GM19324 (cell line): ENCODE measurements around the gene MYL6B.
"Not testable (repeated sequence)": the region's sequence is repeated elsewhere in the genome, so short reads cannot be mapped to it uniquely, and the experiment has no call there.

Experiments used
- ATAC-seq: cut with Tn5 transposase; IDR thresholded peaks from one replicate; pipeline ENCODE4 v1.9.1; 2021; ENCODE audit warnings: mild to moderate bottlenecking, moderate library complexity; ENCODE audit not compliant: unreplicated experiment, low FRiP score

Gene MYL6B

DNA sequence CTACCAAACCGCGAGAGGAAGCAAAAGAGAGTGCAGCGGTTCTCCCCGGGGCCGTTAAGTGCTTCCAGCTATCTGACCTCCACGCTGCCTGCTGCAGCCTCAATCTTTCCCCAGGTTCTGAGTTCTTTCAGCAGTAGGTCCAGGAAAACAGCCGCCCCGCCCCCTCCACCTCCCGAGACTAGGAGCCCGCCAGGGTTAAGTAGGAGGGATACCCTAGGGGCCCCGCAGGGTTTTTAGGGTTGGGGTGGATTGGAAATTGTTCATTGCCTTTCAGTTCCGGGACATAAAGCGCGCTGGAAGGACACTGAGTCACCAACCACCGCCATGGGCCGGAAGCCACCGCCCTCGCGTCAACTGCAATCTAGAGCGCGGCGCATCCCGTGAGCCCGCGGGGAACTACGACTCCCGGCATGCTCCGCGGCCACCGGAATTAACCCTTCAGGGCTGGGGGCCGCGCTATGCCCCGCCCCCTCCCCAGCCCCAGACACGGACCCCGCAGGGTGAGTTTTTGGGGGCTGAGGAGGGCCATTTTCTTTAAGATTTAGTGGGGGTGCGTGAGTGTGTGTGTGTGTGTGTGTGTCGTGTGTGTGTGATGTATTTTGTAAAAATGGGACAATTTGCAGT is at the start of gene MYL6B:
TSS of gene MYL6B (plus strand) at position 456 of the 624 bp plus-strand sequence. CDS start 1,332 bp downstream, outside the sequence.
- ATAC-seq = peak; percentile 89

DNA sequence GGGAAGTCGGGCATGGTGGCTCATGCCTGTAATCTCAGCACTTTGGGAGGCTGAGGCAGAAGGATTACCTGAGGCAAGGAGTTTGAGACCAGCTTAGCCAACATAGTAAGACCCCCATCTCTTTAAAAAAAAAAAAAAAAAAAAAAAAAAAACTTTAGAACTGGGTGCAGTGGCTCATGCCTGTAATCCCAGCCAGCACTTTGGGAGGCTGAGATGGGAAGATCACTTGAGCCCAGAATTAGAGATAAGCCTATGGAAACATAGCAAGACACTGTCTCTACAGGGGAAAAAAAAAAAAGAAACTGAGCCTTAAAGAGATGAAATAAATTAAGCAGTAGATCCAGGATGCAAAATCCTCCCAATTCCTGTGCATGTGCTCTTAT is 49.7 kb upstream of the MYL6B start:
- no peak for ATAC-seq

DNA sequence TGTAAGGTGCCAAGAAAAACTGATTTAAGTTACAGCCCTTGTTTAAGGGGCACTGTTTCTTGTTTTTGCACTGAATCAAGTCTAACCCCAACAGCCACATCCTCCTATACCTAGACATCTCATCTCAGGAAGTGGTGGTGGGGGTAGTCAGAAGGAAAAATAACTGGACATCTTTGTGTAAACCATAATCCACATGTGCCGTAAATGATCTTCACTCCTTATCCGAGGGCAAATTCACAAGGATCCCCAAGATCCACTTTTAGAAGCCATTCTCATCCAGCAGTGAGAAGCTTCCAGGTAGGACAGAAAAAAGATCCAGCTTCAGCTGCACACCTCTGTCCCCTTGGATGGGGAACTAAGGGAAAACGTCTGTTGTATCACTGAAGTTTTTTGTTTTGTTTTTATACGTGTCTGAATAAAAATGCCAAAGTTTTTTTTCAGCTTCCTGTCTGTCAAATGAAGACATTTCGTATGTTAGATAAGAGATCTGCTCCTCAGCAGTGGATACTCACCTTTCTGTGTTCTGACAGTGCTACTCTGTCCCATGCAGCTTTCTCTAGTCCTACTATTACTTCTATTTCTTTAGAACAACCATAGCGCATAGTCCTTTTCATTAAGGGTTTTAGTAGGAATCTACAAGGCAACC is 49.2 kb upstream of the MYL6B start:
- ATAC-seq = no peak

DNA sequence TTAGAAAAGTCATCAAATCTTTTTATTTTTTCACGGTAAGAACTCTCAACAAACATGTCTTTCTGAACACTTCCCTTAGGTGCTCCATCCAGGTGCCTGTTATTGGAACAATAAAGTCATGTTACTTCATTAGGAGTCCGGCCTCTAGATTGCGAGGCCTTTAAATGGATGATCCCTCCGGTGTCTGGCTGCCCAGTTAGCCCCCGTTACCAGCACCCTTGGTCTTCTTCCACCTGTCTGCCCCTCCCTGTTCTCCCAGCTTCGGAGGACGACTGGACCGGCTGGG is 48.6 kb upstream of the MYL6B start:
- no peak for ATAC-seq

DNA sequence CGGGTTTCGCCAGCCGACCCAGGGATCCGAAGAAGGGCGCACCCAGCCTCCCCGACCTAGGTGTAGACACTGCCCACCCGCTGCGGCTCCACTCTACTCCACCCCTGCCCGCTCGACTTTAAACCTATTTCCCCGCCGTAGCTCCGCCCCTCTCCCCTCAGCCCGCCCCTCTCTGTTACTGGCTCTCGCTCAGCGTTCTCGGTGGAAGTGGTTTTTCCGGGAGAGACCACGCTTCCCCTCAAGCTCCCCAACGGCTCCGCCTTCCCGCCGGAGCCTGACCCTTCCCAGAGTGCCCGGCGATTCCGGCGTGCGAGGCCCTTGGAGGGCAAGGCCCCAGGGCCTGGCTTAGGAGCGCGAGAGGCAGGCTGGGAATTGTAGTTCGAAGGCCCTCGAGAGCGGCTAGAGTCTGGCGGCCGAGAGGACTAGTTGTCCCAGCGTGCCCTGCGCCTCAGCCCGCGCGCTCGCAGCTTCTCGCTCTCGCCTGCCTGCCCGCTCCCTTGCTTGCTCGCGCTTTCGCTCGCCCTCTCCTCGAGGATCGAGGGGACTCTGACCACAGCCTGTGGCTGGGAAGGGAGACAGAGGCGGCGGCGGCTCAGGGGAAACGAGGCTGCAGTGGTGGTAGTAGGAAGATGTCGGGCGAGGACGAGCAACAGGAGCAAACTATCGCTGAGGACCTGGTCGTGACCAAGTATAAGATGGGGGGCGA is 48.1 kb upstream of the MYL6B start, which contains the start of gene PA2G4:
TSS of gene PA2G4 (plus strand) at position 451 of the 706 bp plus-strand sequence. CDS start at position 630, 179 bp downstream.
- peak; percentile 94 for ATAC-seq

DNA sequence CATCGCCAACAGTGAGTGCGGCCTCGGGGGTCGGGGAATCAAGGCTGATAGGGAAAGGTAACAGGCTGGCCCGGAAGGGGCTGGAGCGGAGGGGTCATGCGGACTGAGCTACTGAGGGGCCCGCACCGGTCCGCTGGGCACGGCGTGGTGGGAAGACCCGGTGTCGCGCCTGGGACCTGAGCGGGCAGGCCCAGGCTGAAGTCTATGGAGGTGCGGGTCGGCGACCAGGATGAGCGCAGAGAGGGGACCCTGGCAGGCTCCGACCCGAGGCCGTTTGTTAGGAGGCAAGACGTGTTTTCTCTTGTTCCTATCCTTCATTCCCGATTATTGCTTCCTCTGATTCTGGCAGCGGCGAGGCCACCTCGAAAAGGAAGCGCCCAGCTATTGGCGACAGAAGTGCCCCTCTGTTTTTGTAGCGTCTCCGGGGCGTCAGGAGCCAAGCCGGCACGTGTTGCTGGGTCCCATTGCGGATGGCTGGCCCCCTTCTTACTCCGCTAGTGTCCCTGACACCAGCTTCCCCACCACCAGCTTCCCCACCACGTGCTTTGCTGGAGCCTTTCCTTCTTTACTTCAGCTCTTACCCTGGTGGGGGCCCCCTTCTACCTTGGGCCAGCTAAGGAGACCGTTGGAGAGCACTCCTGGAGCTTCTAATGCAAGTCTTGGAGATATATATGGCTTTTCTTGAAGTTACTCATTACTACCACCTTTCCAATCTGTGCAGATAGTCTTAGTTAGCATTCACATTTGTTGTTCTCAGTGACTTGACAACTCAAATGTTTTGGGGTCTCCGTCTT is 47.4 kb upstream of the MYL6B start:
- ATAC-seq = peak; percentile 14

DNA sequence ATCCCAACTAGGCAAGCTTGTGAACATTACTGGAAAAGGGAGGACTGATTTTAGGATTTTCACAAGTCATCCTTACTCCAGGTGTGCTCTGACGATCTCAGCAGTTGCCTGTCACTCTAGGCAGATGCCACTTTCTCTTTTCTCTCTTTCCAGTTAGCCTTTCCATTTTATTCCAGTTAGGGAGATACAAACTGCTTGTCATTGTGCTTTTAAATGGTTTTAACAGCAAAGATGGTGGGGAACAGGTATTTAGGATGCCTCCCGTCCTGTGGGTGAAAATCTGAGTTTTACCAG is 46.8 kb upstream of the MYL6B start:
- no peak for ATAC-seq

DNA sequence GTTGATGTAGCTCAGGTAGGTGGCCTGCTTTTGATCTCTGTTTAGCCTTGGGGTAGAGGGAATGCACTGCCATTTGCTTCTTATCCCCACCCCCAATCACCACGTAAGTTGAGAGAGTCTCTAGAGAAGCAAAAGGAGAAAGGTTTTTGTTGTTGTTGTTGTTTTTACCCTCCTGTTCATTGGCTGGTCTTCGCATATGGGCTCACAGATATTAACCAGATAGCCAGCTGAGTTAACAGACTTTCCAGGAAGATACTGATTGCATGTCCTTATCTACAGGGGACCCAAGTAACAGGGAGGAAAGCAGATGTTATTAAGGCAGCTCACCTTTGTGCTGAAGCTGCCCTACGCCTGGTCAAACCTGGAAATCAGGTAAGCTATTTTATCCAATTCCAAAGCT is 45.1 kb upstream of the MYL6B start:
- no peak for ATAC-seq

DNA sequence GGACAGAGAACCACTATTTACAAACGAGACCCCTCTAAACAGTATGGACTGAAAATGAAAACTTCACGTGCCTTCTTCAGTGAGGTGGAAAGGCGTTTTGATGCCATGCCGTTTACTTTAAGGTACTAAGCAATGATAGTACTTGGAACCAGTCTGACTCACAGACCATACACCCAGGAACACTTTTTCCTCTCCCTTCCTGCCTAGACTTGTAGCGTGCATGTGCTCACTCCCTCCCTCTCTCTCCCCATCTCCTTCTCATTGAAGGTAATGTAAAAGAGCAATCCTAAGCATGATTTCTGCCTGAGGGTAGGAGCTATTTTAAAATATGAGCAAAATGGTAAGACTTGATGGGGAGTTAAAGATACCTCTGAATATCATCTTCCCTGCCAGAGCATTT is 41.8 kb upstream of the MYL6B start:
- ATAC-seq = no peak

DNA sequence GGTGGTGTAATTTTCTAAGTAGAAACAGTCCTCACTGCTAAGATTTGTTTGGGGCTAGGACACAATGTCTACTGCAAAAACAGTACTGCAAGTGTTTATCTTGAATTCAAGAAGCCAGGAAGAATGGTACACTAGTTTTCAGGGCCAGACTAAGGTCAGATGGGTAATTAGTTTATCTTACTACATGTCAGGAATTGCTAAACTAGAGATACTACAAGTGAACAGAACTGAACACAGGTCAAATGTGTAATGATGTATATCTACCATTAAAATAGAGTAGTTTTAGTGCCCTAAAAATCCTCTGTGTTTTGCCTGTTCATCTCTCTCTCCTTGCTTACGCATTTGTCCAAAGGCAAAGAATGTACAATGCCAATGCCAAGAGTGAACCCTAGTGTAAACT is 38.3 kb upstream of the MYL6B start:
- no peak for ATAC-seq

DNA sequence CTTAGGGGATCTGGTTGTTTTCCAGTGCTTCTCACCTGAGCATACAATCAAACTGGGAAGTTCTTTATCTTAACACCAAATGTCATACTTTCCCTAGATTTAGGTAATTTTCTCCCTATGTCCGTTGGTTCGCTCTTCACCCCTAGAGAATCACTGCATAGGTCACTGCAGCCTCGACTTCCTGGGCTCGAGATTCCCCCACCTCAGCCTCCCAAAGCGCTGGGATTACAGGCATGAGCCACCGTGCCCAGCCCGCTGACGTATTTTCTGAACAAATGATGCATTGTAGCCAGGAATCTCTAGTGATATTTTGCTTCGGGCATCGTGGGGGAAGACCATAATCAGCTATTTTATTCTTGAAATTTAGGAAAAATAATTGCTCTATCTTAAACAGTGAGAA is 37.1 kb upstream of the MYL6B start:
- no peak for ATAC-seq

DNA sequence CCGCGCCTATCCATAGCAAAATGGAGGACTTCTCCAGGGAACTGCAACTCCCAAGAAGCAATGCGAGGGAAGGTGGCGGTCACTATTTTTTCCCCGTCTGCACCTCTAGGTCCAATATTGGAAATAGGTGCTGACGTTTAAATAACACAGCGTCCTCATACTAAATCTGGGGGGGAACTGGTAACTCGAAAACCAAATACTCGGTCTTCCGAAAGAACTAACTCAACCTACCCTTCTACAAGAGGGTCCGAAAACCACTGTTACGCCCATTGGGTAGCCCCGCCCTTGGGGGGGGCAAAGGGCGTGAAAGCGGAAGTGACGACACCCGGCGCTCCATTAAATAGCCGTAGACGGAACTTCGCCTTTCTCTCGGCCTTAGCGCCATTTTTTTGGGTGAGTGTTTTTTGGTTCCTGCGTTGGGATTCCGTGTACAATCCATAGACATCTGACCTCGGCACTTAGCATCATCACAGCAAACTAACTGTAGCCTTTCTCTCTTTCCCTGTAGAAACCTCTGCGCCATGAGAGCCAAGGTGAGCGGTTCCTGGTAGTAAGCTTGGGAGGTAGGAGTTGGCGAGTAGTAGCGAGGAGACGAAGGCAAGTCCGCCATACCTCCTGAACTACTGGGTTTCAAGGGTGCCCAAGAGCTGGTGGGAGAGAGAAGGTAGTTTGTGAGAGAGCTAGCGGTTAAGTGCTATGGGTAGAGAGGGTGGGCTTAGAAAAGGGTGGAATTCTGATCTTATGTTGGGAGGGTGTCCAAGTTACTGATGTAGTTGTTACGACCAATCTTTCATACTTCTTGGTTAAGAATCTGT is 35.9 kb upstream of the MYL6B start, which contains the start of gene RPL41:
TSS of gene RPL41 (plus strand) at position 367 of the 815 bp plus-strand sequence.
- peak; percentile 46 for ATAC-seq

DNA sequence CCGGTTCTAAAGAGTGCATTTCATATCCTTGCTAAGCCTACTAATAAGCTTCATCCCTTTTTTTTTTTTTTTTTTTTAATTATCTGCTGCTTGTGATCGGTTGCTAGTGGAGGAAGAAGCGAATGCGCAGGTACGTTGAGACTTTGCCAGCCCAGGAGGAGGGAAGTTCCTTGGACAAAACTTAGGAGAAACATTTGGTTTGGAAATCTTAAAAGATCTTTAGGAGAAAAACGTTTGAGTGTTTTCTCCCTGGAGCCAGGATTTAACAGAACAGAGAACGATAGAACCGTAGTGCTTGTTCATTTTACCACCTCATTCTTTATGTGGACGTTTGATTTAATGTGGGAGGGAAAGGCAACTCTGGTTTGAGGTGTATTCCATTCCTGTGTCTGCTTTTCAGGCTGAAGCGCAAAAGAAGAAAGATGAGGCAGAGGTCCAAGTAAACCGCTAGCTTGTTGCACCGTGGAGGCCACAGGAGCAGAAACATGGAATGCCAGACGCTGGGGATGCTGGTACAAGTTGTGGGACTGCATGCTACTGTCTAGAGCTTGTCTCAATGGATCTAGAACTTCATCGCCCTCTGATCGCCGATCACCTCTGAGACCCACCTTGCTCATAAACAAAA is 35.2 kb upstream of the MYL6B start:
- not testable (repeated sequence) for ATAC-seq

DNA sequence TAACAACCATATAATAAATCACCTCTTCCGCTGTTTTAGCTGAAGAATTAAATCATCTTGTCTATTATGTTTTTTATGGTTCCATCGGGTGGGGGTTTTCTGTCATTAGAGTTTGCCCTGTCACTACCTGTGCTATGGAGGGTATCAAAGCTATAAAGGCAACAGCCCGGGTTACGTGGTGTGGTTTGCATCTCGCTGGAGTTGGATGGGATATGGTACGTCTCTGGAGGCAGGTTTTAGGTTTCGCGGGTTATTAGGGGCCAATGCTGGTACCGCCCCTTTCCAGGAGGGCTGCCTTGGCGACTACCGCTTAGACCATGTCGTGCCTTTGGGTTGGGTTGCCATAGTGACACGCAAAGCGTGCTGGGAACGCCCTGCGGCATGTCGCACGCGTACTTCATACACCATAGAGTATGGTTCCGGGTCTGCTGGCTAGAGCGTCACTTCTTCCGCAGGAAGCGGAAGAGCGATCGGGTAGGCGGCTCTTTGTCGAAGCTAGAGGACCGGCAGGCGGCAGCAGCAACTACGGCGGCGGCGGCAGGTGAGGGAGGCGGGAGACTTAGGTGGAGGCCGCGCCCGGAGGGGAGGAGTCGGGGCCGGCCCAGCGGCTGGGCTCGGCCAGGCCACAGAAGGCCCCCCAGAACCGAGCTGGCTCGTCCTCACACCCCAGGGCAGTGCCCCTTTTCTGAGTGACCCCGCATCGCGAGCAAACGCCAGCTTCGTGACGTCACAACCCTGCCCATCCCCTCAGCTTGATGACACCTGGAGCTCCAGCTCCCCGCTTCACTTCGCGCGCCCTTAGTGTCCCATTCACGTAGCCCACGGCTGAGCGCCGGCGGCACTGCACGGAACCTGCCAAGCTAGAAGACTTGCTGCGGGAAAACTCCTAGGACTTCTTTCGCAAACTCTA is 34.4 kb upstream of the MYL6B start, which contains the start of gene ZC3H10:
TSS of gene ZC3H10 (plus strand) at position 489 of the 910 bp plus-strand sequence. CDS start 2,297 bp downstream, outside the sequence.
- ATAC-seq = peak; percentile 85

DNA sequence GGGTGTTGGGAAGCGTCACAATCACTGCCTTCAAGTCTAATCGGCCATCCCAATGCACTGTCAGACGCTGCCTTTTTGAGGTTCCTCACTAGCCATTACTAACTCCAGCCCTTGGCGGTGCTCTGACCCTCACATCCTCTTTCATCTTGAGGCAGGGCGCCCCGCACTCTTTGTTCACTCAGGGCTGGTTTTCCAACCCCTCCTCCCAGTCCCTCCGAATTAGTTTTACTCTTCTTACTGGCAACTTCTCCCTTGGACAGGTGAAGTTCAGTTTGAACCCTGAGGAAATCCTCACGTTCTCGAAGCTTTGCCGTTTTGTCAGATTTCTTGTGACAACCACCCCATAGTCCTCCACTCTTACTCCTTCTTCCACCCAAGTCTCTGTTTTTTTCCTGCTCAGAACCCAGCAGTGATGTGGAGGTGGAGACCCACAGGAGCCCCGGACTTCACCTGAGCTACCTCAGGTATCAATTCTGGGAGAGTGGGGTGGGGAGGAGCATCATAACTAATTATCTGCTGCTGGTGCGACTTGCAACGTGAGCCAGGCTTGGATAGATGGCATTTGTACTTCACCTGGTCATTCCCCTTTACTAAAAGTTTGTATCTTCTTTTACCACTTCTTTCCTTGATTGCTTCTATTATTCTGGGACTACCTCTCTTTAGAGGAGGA is 33.6 kb upstream of the MYL6B start:
- ATAC-seq = no peak

DNA sequence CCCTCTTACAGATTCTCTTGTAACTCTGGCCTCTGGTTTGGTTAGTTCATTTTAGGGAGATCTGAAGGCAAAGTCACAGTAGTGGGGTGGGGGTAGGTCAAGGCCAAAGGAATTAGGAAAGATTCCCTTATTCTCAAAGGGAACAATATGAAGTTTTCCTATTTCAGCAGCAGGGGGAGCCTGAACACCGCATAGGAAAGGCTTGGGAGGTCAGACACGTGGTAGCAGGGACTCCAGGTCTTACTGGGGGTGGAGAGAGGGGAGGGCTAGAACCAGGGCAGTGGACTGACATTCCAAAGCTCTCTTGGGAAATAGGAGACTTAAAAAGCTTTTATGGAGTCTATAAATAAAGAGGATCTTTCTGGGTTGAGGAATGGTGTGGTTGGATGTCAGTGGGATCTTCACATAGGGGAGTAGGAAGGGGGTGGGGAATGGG is 33.0 kb upstream of the MYL6B start:
- ATAC-seq = no peak

DNA sequence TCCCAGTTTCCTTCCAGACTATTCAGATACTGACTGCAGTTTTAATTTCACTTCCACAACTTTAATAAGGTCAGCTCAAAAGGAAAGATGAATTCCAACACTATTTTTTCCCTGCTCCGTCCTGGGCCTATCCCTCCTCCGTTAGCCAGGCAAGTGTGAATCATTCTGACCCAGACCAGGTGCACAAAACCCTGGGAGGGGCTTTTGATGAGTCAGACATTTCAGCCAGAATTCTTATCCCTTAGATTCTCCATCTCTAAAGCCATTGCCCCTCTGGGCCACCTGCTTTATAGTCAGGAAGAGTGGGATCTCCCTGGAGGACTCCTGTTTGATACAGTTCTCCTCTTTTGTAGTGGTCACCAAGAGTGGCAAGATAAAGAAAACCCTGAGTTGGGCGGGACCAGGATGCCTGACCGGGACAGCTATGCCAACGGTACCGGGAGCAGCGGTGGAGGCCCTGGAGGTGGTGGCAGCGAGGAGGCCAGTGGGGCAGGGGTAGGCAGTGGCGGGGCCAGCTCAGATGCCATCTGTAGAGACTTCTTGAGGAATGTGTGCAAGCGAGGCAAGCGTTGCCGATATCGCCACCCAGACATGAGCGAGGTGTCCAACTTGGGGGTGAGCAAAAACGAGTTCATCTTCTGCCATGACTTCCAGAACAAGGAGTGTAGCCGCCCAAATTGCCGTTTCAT is 32.1 kb upstream of the MYL6B start:
- no peak for ATAC-seq
